Measurements from ENCODE around the gene PPIL1.

PPIL1 gene

GRCh38 chr6:36834576-36835341, 39.8 kb downstream of the PPIL1 start:
- no peak for DNase-seq (ENCODE audit: low spot score)

- DNase-seq (ENCODE audit: low spot score), result no peak
Measured at GRCh38 chr6:36833182-36833789, 41.3 kb downstream of the PPIL1 start.

GRCh38 chr6:36832313-36832712, 42.3 kb downstream of the PPIL1 start:
- no peak for DNase-seq (ENCODE audit: low spot score)

- no peak for DNase-seq (ENCODE audit: low spot score)
Measured at GRCh38 chr6:36830577-36830976, 44.0 kb downstream of the PPIL1 start.

GRCh38 chr6:36829919-36830544, 44.6 kb downstream of the PPIL1 start:
- no peak for DNase-seq (ENCODE audit: low spot score)

- DNase-seq (ENCODE audit: low spot score), result peak; percentile 27
Measured at GRCh38 chr6:36827261-36828079, 47.1 kb downstream of the PPIL1 start.

GRCh38 chr6:36826520-36827227, 47.9 kb downstream of the PPIL1 start:
- no peak for DNase-seq (ENCODE audit: low spot score)

- DNase-seq (ENCODE audit: low spot score), result no peak
Measured at GRCh38 chr6:36825994-36826393, 48.6 kb downstream of the PPIL1 start.

GRCh38 chr6:36825452-36825851, 49.2 kb downstream of the PPIL1 start:
- no peak for DNase-seq (ENCODE audit: low spot score)

GRCh38 chr6:36824253-36824652, 50.4 kb downstream of the PPIL1 start:
- no peak for DNase-seq (ENCODE audit: low spot score)

GRCh38 chr6:36823421-36824096, 51.0 kb downstream of the PPIL1 start:
- DNase-seq (ENCODE audit: low spot score), result no peak

- no peak for DNase-seq (ENCODE audit: low spot score)
Measured at GRCh38 chr6:36822506-36823269, 51.9 kb downstream of the PPIL1 start.

- DNase-seq (ENCODE audit: low spot score), result no peak
Measured at GRCh38 chr6:36821581-36822335, 52.8 kb downstream of the PPIL1 start.

- no peak for DNase-seq (ENCODE audit: low spot score)
Measured at GRCh38 chr6:36820700-36821580, 53.7 kb downstream of the PPIL1 start.

GRCh38 chr6:36818756-36819155, 55.8 kb downstream of the PPIL1 start:
- DNase-seq (ENCODE audit: low spot score), result no peak

GRCh38 chr6:36817847-36818246, 56.8 kb downstream of the PPIL1 start:
- no peak for DNase-seq (ENCODE audit: low spot score)

- DNase-seq (ENCODE audit: low spot score), result no peak
Measured at GRCh38 chr6:36817176-36817817, 57.3 kb downstream of the PPIL1 start.
